ENCODE measurements around the gene HPCAL1. TPM values are rescaled to one million over a fixed set of nuclear protein-coding genes. Genes with fewer than 3 reads are reported as not detected.

The HPCAL1 gene
- total and polyA plus RNA-seq, 11 donors, result 18.9 to 63.2 (median 40.5) TPM

DNA sequence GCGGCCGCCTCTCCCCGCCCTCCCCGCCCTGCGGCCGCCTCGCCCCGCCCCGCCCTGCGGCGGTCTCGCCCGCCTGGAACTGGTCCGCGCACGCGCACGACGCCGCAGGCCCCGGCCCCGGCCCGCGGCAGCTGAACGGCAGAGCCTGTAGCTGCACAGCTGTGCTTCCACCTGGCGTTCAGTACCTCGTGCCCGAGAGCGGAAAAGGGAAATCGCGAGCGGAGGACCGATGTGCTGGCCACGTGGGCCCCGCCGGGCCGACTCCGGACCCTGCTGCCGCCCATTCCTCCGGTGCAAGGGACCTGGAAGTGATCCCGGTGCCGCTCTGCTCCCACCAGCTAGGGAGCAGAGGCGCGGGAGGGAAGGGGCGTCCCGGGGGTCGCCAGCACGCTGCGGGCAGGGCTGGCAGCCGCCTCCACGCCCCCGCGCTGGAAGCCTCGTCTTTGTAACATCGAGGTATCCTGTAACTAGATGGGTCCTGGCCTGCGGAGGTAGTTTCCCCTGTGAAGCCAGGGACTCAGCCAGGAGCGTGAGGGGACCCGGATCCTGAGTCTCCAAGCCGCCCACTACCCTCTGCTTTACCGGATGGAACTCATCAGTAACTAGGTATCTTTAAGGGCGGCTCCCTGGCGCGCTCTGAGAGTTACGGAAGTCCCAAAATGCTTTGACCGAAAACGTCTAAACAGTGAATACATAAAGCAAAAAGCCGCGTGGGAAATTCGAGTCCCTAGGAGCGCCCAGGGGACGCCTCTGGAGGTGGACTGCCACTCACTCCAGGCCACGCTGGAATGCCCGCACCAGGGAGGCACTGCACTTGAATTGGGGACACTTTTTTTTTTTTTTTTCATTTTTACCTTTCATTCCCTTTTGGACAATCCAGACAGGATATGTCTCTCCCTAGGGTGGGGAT lies 146.1 kb downstream of the HPCAL1 start:
- peaks cover 0 to 13% (median 11%) of the 10 kb centered on the region in 9 donors for H3K36me3 ChIP-seq
- 1 to 3% (median 2%) methylated on average over 45 to 73 of the region's 73 CpGs for WGBS, 4 donors
- no peaks in the 10 kb centered on the region for H3K27me3 ChIP-seq
- H3K4me1 ChIP-seq, result peaks cover 0 to 49% (median 27%) of the 10 kb centered on the region in 12 donors
- intact Hi-C loops (cut with DNase I), result loop anchor here in 4 of 10 donors (5.0 to 10.0 kb wide), 3 partner anchors 208 to 216 kb away; no protein-coding TSS in a partner anchor
- DNase-seq, result peak in 4 of 5 donors; percentile 90 to 93 (median 91)
- ATAC-seq, result peak; percentile 57 to 81 (median 76)
- TF ChIP-seq POLR2A (IDR thresholded peaks at IDR 0.05), result peak in 1 of 2 donors; percentile 76
- peak in 5 of 12 donors; percentile 13 to 43 (median 38) for TF ChIP-seq CTCF (IDR thresholded peaks at IDR 0.05)
- H3K4me3 ChIP-seq, result peak overlapping the region; percentile 45 to 86 (median 72)
- H3K9me3 ChIP-seq, result no peaks in the 10 kb centered on the region
- H3K27ac ChIP-seq, result peak overlapping the region; percentile 71 to 96 (median 85)

DNA sequence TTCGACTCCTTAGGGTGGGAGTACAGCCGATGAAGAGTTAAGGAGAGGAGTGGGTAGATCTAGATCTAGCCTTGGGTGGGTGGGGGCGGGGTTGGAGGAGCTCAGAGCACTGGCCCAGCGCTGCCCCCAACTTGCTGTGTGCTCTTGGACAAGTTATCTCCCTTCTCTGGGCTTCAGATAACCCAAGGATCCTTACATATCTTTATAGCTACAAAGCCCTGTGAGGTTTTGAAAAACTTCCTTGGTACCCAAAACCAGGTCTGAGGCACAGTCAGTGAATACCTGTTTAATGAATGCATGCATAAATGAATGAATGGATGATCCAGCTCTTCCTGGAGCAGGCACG lies 146.8 kb downstream of the HPCAL1 start:
- intact Hi-C loops (cut with DNase I), result loop anchor here in 4 of 10 donors (5.0 to 10.0 kb wide), 3 partner anchors 208 to 215 kb away; no protein-coding TSS in a partner anchor
- no peak for TF ChIP-seq CTCF (IDR thresholded peaks at IDR 0.05)
- TF ChIP-seq POLR2A (IDR thresholded peaks at IDR 0.05), result no peak
- WGBS, 4 donors, result 44 to 66% (median 59%) methylated on average over 5 of the region's 5 CpGs

DNA sequence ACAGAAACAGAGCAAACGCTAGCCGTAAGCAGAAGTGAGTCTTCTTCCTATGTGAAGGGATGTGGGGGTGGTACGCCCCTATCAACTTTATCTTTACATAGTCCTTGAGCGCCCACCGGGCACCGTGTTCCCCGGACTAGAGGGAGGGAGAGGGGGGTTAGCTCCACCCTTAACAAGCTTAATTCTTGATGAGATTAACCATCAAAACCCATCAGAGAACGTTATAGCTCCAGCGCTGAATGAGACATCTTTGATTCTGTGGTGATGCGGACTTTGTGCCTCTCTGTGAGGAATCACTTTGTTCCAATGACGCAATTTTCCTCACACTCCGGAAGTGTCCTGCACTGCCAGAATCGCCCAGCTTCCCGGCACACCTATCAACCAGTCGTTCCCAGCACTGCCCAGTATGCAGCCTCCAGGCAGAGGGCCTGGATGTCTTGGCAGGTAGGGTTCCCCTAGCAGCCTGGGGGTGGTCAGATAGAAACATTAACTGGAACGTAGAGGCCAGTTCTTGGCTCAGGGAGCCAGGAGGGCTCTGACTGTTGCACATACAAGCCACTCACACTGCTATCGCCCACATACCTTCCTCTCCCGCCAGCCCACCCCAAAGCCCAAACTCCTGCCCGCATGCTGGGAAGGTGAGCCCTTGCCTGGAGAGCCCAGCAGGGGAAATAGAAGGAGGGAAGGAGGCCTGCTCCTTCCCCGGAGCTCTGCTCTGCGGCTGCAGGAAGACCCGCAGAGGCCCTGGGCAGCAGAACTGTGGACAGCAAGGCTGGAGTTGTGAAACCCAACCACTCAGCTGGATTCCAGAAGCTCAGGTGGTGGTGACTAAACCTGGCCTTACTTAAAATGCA lies 147.4 kb downstream of the HPCAL1 start:
- Histone ChIP-seq H3K9me3 (no peaks in the 10 kb centered on the region), H3K27me3 (no peaks in the 10 kb centered on the region), H3K27ac (no peak overlapping the region), H3K4me1 (peaks cover 0 to 56% (median 29%) of the 10 kb centered on the region in 12 donors), H3K36me3 (peaks cover 0 to under 1% (median 0%) of the 10 kb centered on the region in 9 donors), H3K4me3 (peak overlapping the region in 3 of 12 donors; percentile 59 to 86 (median 79))
- intact Hi-C loops (cut with DNase I), result loop anchor here in 6 of 10 donors (5.0 to 10.0 kb wide), 4 partner anchors 195 to 215 kb away; no protein-coding TSS in a partner anchor
- DNase-seq (no peak), ATAC-seq (no peak)
- TF ChIP-seq CTCF (IDR thresholded peaks at IDR 0.05) (no peak), POLR2A (IDR thresholded peaks at IDR 0.05) (no peak)
- WGBS, 4 donors, result 76 to 89% (median 79%) methylated on average over 22 of the region's 22 CpGs

More for the DNA sequence above, 146.8 kb downstream of the HPCAL1 start:
- ATAC-seq (no peak), DNase-seq (no peak)
- Histone ChIP-seq H3K36me3 (peaks cover 0 to 7% (median 5%) of the 10 kb centered on the region in 9 donors), H3K27ac (peak overlapping the region in 2 of 12 donors; percentile 94 to 96), H3K27me3 (no peaks in the 10 kb centered on the region), H3K9me3 (no peaks in the 10 kb centered on the region), H3K4me3 (peak overlapping the region in 10 of 12 donors; percentile 59 to 86 (median 72)), H3K4me1 (peaks cover 0 to 53% (median 27%) of the 10 kb centered on the region in 12 donors)
